Glomerular visceral epithelial cell (primary cell): ENCODE data around the gene SLC39A11.

ENCODE experiments used
- DNase-seq: peaks from one replicate; pipeline ENCODE4 v3.0.0-alpha.2; 2016; ENCODE audit errors: extremely low spot score

SLC39A11 gene

GRCh38 chr17:72875361-72875760 lies 217.1 kb downstream of the SLC39A11 start:
- no peak for DNase-seq

GRCh38 chr17:72872396-72872795 lies 220.1 kb downstream of the SLC39A11 start:
- DNase-seq = no peak

GRCh38 chr17:72870367-72870985 lies 222.0 kb downstream of the SLC39A11 start:
- no peak for DNase-seq

- DNase-seq = no peak
Observed at GRCh38 chr17:72869630-72870029, 222.9 kb downstream of the SLC39A11 start.

- DNase-seq = no peak
Observed at GRCh38 chr17:72865954-72866353, 226.5 kb downstream of the SLC39A11 start.

GRCh38 chr17:72863526-72864211 lies 228.8 kb downstream of the SLC39A11 start:
- DNase-seq = no peak

GRCh38 chr17:72862276-72862999 lies 230.1 kb downstream of the SLC39A11 start:
- DNase-seq = no peak

DNA sequence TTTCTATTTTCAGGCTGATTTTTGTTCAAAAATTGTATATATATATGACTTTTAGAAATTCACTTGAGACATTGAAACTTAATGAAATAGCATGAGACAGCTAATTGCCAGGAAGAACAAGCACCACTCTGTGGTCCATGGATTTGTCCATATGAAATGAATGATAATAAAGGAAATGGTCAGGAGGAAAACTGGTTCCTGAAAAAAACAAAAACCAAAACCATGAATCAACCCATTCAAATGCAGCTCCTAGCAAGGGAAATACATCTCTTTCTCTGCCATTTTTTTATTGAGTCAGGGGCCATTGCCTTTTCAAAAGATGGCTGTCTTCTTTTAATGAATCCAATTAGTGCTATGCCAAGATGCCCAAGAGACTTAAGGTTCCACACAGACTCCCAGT lies 230.7 kb downstream of the SLC39A11 start:
- DNase-seq = no peak

- no peak for DNase-seq
Observed at GRCh38 chr17:72860778-72861177, 231.7 kb downstream of the SLC39A11 start.

GRCh38 chr17:72858826-72859495 lies 233.5 kb downstream of the SLC39A11 start:
- no peak for DNase-seq

DNA sequence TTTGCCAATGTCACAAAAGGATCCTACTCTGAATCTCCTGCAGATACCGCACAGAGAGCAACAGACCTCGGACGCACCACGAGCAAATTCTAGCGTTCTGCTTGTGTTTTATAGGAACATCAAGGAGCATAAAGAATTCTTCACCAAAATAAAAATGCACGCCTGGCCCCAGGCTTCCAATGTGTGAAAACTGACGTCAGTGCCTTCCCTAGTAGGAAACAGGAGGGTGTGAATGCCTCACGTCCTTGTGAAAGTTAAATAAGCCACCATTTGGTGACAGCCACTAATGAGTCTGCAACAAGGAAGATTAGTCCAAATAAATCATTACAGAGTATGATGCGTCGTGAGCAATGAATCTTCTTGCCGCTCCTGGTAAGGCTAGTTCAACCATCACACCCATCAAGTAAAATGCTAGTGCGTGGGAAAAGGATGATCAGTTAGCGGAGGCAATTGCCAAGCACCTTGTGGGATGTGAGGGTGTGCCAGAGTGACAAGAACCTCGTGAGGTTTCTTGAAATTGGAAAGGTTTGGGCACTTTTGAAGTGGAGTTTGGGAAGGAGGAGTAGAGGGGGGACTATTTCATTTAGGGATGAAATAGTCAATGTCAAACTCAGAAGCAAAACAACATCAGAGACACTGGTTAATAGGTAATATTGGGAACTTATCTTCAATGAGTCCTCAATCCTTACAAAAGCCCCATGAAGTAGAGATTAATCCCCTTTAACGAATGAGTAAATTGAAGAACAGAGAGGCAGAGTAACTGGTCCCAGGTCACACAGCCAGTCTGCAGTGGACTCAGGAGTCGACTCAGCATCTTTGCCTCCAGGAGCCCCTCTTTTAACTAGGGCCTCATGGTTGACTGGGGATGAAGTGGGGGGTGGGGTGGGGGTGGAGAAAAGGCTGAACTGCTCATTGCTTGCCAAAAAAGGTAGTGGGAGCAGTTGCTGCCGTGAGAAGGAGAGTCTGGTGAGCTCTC lies 238.8 kb downstream of the SLC39A11 start:
- no peak for DNase-seq

GRCh38 chr17:72852277-72852938 lies 240.1 kb downstream of the SLC39A11 start:
- DNase-seq = no peak

GRCh38 chr17:72850410-72851118 lies 241.9 kb downstream of the SLC39A11 start:
- peak; percentile 2 for DNase-seq

DNA sequence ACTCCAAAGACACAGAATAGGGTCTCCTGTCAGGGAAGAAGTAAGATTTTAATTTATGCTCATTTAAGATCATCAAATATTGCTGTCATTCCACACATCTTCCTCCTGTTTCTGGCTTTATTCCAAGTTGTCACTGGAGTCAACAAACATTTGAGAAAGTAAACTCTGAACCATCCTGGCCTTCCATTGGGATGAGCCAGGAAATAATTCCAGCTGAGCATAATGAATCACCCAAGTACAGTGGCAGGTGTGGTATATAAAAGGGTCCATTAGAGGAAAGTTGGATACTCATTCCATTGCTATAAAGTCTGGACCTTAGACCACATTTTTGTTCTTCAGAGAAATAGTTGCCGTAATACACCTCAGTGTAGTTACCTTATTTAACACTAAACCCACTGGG lies 246.1 kb downstream of the SLC39A11 start:
- no peak for DNase-seq

DNA sequence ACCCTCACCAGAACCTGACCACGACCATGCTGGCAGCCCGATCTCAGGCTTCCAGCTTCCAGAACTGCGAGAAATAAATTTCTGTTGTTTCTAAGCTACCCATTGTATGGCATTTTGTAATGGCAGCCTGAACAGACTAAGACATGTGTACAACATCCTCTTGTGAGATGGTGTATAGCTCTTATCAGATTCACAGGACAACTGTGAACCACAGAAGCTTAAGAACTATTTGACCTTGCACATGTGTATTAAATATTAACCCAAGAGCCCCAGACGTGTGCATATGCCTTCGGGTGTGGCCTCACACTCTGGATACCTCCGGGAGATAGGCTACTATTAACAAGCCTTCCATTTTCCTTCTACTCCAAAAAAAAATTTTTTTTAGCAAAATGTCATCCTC lies 248.9 kb downstream of the SLC39A11 start:
- DNase-seq = no peak

DNA sequence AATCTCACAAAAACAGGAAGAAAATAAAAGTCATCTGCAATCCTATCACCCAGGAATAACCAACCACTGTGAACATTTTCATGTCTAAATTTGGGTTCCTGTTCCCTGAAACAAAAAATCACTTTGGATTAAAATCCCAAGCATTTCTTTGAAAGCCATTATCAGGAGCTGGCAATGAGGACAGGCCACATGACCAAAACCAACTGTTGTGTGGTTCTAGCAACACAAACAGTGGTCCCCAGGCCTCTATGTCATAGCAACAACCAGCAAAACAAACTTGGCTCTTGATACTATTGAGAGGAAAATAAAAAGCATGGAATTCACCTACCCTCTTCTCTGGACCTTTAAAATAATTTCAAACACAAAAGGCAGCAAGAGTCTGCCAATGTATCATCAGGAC lies 252.5 kb downstream of the SLC39A11 start:
- DNase-seq = no peak

- no peak for DNase-seq
Observed at GRCh38 chr17:72839131-72839725, 253.3 kb downstream of the SLC39A11 start.

DNA sequence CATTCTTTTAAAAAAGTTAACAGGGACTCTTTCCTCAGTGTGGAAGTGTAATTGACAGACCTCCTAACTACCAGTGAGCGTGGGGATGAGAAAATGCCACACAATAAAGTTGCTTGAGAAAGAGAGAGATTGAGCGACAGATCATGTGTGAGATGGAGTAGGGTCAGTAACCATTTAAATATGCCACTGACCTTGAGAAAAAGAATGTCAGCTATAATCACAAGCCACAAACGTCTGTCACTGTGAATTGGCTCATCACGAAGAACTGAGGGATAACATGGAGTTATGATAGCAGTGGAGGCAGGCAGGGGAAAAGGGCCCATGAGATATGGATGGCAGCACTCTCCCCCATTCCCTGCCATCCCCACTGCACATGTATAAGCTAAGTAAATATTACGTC lies 253.9 kb downstream of the SLC39A11 start:
- no peak for DNase-seq

DNA sequence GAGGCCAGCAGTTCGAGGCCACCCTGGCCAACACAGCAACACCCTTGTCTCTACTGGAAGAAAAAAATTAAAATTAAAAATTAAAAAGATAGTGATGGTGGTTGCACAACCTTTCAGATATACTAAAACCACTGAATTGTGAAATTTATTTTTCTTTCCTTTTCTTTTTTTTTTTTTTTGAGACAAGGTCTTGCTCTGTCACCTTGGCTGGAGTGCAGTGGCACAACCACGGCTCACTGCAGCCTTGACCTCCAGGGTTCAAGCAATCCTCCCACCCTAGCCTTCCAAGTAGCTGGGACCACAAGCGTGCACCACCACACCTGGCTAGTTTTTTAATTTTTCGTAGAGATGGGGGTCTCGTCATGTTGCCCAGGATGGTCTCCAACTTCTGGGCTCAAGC lies 254.4 kb downstream of the SLC39A11 start:
- no peak for DNase-seq

GRCh38 chr17:72837335-72837734 lies 255.2 kb downstream of the SLC39A11 start:
- no peak for DNase-seq
